Left renal pelvis (tissue), 4 donors: Measurements from ENCODE around the gene MAST4. TPM values are rescaled to one million over a fixed set of nuclear protein-coding genes. Genes with fewer than 3 reads are reported as not detected.

Source experiments
- DNase-seq, 4 donors: peaks; one replicate each; pipeline ENCODE4 v3.0.0-alpha.2; 2013; ENCODE audit warnings: low read depth in 4 of 4, low spot score in 3 of 4
- polyA plus RNA-seq, 4 donors: library from polyadenylated mRNA; unstranded; fragments of 120-200 nt; gene quantifications; one replicate each; pipeline ENCODE4 v1.2.1, GENCODE V29; 2013; ENCODE audit not compliant: insufficient read length in 4 of 4

The MAST4 gene
- polyA plus RNA-seq, 4 donors: 10.5 to 16.2 (median 15.7) TPM

DNA sequence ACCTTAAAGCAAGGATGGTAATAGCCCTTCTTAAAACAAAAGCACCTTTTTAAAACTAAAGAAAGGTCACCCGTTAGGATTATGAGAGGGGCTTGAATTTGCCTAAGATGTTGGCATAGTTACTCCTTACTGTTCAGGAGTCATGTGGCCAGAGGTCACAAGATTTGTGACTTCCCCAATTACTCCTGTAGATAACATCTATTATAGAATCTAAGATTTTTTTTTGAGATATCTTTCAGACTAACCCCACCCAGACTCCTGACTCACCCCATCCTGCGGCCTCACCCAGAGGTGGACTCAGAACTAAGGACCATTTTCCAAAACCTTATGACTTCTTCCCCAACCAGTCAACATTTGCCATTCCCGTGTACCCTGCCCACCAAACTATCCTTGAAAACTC is 598.0 kb downstream of the MAST4 start:
- DNase-seq: no peak

DNA sequence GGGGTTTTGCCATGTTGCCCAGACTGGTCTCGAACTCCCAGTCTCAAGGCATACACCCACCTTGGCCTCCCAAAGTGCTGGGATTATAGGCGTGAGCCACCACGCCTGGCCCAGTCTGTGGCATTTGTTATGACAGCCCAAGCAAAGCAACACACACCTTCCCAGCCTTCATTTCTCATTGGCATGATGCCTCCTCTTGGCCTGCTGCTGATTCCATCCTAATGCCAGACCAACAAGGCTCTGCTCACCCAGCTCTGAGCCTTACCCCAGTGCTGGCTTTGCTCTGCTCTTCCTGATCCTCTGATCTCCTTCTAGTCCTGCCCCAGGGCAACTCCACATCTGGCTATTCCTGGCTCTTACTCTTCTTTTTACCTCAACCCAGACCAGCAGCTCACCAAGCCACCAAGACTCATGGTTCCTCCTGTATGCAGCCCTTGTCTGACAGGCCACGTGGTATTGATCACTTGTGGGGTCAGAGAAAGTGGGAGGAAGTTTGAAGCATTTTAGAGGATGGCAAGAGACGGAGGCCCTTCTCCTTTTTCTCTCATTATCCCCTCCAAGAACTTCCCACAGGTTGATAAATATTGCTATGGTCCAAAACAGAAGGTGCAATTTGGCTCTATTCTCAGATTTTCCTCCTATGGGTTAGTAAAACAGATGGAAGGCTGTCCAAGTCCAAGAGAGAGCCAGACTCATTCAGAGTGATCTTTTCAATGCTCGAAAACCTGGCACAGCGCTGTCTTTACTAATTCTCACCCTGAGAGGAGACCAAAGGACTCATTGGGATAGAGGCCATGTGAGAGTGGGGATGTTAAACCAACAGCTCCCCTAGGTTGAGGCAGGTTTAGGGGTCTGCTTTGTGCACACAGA is 599.4 kb downstream of the MAST4 start:
- no peak for DNase-seq

DNA sequence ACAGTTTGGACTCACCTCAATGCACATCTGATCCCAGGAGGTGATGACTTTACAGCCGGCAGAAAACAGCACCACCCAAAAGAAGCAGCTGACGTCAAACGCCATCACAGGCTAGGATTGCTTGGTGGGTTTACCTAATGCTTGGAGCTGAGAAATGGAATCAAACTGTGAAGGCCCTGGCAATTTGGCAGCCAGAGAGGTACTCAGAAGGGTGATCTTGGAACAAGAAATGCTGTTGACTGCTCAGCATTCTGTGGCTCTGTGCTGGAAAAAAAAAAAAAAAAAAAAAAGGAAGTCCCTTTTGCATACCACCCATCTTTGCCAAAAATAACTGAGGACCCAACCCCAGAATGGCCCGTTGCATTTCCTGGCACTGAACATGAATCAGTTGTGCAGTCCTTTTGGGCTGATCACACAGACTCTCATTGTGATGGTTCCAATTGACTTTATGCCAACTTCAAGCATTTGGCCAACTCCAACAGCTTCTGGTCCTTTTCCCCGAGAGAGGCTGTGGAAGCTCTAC is 600.4 kb downstream of the MAST4 start, which contains the start of gene CD180:
Gene CD180 (minus strand): TSS at position 263 of the 523 bp plus-strand sequence. CDS start 158 bp downstream, at position 105.
- DNase-seq: no peak

GRCh38 chr5:67197536-67197935 is 601.3 kb downstream of the MAST4 start:
- no peak for DNase-seq

GRCh38 chr5:67198917-67199316 is 602.7 kb downstream of the MAST4 start:
- no peak for DNase-seq

DNA sequence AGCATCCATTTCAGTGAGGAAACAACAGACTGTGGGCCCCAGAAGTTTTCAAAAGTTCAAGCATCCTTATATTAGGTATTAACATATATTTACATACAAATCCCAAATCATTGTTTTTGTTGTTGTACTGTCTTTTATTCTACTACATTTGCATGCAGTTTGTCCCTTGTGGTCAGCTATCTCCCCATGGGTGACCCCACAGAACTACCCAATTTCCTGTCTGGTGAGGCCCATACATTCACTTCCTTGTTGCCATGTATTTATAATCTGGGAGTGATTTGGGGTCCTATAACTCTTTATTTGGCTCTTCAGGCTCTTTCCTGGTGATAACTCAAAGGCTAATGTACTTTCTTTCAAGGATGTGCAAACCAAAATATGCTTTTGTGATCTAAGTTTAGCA is 603.7 kb downstream of the MAST4 start:
- DNase-seq: no peak

DNA sequence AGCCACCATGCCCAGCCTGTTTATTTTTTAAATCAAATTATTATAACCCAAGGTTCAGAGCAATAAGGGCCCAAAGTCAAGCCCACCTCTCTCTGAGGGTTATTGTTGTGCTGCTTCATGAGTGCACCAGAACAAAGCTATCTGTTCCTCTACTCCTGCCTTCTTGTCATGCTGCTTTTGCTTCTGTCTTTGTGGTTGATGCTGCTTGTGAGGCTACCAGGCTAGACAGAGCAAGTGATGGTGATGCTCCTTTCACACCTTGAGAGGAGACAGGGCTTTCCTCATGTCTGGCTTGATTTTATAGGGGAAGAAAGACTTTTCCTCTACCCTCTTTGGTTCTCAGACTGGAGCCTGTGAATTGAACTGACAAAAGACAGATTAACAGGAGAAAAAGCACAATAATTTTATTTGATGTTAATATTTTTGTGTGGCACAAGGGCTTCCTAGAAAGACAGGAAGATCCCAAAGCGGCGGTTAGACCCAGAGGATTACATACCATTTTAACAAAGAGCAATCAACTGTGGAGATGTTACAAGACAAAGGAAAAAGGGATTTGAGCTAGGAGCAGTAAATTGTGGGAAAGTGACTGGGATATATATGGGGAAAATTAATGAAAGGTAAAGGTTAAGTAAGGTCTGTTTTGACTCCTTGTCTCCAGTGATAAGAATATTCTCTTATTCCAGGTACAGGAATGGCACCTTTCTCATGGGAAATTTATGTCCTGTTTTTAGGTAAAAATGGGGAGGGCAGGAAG is 604.8 kb downstream of the MAST4 start:
- no peak for DNase-seq

DNA sequence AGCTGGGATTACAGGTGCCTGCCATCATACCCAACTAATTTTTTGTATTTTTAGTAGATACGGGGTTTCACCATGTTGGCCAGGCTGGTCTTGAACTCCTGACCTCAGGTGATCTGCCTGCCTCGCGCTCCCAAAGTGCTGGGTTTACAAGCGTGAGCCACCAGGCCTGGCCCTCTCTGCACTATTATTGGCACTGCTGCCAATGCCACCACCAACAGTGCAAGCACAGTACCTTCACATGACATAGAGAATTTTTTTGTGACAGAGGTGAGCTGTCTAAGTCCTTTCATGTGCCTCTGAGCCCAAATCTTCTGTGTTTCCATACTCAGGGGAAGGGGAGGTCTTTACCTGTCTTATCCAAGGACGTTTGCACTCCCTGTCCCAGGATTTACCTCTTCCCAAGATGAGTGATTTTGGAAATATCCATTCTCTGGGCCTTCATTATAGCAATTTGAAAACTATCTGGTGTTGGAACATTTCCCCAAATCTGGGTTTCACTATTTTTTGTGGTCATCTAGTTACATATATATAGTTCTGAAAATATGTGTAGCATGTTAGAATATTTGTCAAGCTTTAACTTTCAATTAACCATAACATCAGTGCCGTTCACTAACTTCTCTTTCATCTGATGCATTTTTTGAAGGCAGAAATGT is 605.8 kb downstream of the MAST4 start:
- DNase-seq: no peak

- DNase-seq: no peak
These were observed 606.6 kb downstream of the MAST4 start for GRCh38 chr5:67202828-67203227.

GRCh38 chr5:67203701-67204074 is 607.5 kb downstream of the MAST4 start:
- DNase-seq: no peak

DNA sequence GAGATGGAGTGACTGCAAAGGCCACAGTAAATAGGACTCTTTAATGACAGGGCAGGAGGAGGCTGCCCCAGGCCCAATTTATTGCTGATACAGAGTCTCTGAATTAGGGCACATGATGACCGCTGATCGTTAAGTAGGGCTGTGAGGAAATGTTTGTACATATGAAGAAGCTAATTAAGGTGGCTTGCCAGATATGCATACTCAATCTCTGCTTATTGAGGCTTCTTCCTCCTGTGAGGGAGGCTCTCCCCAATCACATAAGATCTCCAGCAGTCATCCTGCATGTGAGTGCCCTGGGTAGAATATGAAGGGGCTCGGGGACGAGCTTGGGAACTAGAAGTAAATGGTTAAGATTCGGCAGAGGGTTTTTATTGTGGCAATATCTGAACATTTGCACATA is 608.6 kb downstream of the MAST4 start:
- no peak for DNase-seq

- DNase-seq: no peak
These were observed 609.8 kb downstream of the MAST4 start for GRCh38 chr5:67205981-67206380.

- no peak for DNase-seq
These were observed 610.3 kb downstream of the MAST4 start for GRCh38 chr5:67206461-67206860.

- DNase-seq: no peak
These were observed 610.7 kb downstream of the MAST4 start for GRCh38 chr5:67206929-67207328.

DNA sequence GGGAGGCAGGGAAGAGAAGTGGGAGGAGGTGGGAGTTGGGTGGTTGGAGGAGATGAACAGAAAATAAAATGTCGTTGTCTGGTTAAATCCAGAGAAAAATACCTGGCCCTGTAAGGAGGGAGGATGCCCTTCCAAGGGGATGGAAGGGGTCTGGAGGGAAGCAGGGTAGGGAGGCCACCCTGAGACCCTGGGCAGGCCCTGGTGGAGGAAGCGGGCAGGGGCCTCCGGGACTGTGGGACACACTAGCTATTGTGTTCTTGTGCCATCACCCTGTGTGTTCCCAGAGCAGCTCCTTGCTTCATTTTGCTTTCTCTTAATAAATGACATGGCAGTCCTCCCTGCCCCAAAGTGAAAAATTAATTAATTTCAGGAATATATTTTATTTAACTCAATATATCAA is 612.2 kb downstream of the MAST4 start:
- DNase-seq: no peak

DNA sequence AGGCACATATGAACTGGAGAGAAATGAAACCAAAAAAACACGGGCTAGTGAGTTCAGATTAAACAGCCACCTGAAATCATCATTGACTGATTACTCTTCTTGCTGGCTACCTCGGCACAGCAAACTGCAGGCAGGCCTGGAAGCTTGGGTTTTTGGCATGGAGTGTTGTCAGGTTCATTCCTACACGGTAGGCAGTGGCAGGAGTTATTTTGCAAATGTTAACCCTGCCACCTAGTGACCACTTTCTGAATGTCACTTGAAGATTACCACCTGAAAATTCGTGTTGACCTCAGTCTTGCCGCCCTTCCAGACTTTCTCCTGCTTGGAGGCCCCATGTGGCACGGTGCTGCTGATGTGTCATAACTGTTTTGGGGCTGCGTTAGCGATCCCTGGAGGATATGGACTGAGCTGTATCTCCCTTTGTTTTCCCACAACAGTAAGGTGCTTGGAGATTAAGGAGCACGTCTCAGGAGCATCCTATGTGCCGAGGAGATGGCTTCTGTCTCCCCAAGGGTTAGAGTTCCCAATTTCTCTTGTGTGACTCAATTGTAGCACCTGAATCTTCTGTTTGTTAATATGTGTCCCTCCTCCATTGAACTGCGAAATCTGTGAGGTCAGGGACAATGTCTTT is 613.1 kb downstream of the MAST4 start:
- DNase-seq: peak; percentile 48 to 66 (median 58)

DNA sequence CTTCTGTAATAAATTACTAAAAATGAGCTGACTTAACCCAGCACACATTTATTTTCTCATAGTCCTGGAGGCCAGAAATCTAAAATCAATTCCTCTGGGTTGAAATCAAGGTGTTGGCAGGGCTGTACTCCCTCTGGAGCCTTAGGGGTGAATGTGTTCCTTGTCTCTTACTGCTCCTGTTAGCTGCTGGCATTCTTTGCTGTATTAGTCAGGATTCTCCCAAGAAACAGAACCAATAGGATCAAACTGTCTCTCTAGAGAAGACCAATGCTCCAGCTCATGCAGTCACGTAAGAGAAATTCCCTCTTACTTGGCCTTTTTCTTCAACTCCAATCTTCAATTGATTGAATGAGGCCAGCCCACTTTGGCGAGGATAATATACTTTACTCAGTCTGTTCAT is 615.7 kb downstream of the MAST4 start:
- no peak for DNase-seq

GRCh38 chr5:67214036-67214435 is 617.8 kb downstream of the MAST4 start:
- DNase-seq: no peak

DNA sequence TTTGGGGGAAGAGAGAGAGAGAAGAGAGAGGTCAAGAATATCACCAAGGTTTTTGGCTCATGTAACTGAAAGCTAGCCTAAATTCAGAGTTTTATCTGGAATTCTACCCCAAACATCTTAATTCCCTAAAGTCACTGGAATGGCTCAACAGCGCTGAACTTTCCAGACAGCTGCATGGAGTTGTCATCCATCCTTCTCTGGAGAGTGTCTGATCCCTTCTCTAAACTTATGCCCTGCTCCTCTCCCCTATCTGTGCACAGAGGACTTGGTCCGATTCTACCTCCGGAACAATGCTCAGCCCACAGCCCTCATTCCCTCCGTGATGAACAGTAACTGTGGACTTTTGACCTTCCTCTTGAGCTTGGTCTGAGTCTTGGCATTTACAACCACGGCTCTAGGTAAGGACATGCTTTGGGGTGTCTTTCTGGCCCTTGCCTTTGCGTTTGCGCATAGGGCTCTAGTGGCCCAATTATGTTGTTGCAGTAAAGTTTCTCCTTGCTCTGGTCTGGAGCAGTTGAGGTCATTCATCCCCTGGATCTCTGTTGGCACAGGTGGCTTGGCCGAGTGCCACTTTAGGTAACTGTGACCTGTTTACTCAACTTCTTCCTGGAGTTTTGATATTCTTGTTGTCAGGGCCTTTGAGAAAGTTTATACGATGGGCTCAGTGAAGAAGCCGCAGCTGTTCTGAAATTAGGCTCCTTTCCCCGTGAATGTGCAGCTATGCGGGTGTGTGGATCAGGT is 618.7 kb downstream of the MAST4 start:
- DNase-seq: no peak
